ENCODE measurements around the gene LAMTOR3. TPM values are rescaled to one million over a fixed set of nuclear protein-coding genes. Genes with fewer than 3 reads are reported as not detected.

LAMTOR3 gene
- total and polyA plus RNA-seq, 10 of the 15 experiments (the other 5 are each of a cell fraction or from before 2014, with no cell fraction given), result 30.1 to 120 (median 65.5) TPM

GRCh38 chr4:99848591-99849001 is 45.6 kb downstream of the LAMTOR3 start:
- peak overlapping the region; percentile 94 for H3K27ac ChIP-seq (ENCODE audit: control insufficient read depth, insufficient read depth)
- peaks cover 6% of the 10 kb centered on the region for H3K79me2 ChIP-seq (ENCODE audit: control insufficient read depth, insufficient read depth, low read length)
- intact Hi-C loops (cut with micrococcal nuclease; ENCODE audit: unreplicated experiment), result loop anchor here (1.0 kb wide), 1 partner anchor 285 kb away; no protein-coding TSS in a partner anchor
- 1% methylated on average over 4 of the region's 4 CpGs for WGBS (ENCODE audit: insufficient coverage, insufficient replicate concordance, low lambda C conversion rate, missing lambda C conversion rate)
- ChIA-PET POLR2A (interaction anchor here (0.7 to 3.3 kb wide), 4 partner anchors 18 to 287 kb away, joined by 3 to 29 read pairs (median 10); partner anchors contain the start of gene DAPP1), SMC1A (ENCODE audit: uncharacterized antibody, unreplicated experiment) (interaction anchor here (3.4 to 5.6 kb wide), 3 partner anchors 20 to 31 kb away, joined by 41 to 68 read pairs (median 43); partner anchors contain the start of gene DAPP1), RAD21 (ENCODE audit: unreplicated experiment) (interaction anchor here (1.8 to 4.0 kb wide), 4 partner anchors 28 to 39 kb away, joined by 9 to 45 read pairs (median 28); partner anchors contain the start of gene DAPP1), CTCF (interaction anchor here (2.1 to 3.1 kb wide), 2 partner anchors 31 to 37 kb away, joined by 19 to 22 read pairs; partner anchors contain the start of gene DAPP1)
- DNase-seq (ENCODE audit: low read depth, low spot score) (peak; percentile 68), ATAC-seq (peak; percentile 56), FAIRE-seq (peak; percentile 66)
- H3K9ac ChIP-seq (ENCODE audit: control insufficient read depth, insufficient read depth, low read length), result no peak overlapping the region
- H3K36me3 ChIP-seq (ENCODE audit: control insufficient read depth in 2 of 2, insufficient read depth in 2 of 2, low read length in 1 of 2), result peaks cover 1 to 15% of the 10 kb centered on the region in 2 experiments; a peak in 2 of 4 replicates
- no peak overlapping the region for H2AFZ ChIP-seq (ENCODE audit: control insufficient read depth, low read depth, low read length)
- no peaks in the 10 kb centered on the region for H3K9me3 ChIP-seq (replicated peaks; ENCODE audit: control insufficient read depth, insufficient read depth, low read length)
- H3K4me2 ChIP-seq (ENCODE audit: control insufficient read depth, insufficient read depth), result peak overlapping the region; percentile 81
- peaks cover 69% of the 10 kb centered on the region for H3K4me1 ChIP-seq (ENCODE audit: control insufficient read depth, insufficient read depth, low read length)
- no TSS peak for BruUV-seq (replicated peaks)
- peak overlapping the region; percentile 48; the same call in 1 of the 2 replicates for H3K4me3 ChIP-seq
- H4K20me1 ChIP-seq (ENCODE audit: control insufficient read depth, insufficient read depth), result no peaks in the 10 kb centered on the region
- H3K27me3 ChIP-seq (replicated peaks in 1 of 2; ENCODE audit: control insufficient read depth in 2 of 2, insufficient read depth in 2 of 2, low read length in 1 of 2), result no peaks in the 10 kb centered on the region
- in situ Hi-C loops (cut with MboI), result loop anchor here (25.0 kb wide), 1 partner anchor 1164 kb away; no protein-coding TSS in a partner anchor
- TF ChIP-seq NRF1 (conservative IDR thresholded peaks at IDR 0.05; ENCODE audit: low read depth, low read length) (no peak), RUNX3 (IDR thresholded peaks at IDR 0.05; ENCODE audit: low read length) (peak; percentile 74), IKZF2 (IDR thresholded peaks at IDR 0.05) (peak in 1 of 2 experiments; percentile 68; a peak in 3 of 4 replicates), SMC3 (IDR thresholded peaks at IDR 0.05; ENCODE audit: borderline replicate concordance, low read length) (no peak), EZH2 (IDR thresholded peaks at IDR 0.05; ENCODE audit: borderline replicate concordance, control insufficient read depth, low read depth, low read length) (no peak), RBBP5 (conservative IDR thresholded peaks at IDR 0.05) (no peak), PAX5 (IDR thresholded peaks at IDR 0.05; ENCODE audit: borderline replicate concordance, low read depth, low read length) (no peak), USF2 (IDR thresholded peaks at IDR 0.05; ENCODE audit: borderline replicate concordance, low read depth, low read length) (no peak), MEF2B (IDR thresholded peaks at IDR 0.05; ENCODE audit: partially characterized antibody, poor library complexity, severe bottlenecking) (peak; percentile 59), ELK1 (IDR thresholded peaks at IDR 0.05; ENCODE audit: low read depth, low read length) (no peak), CREM (IDR thresholded peaks at IDR 0.05; ENCODE audit: low read depth) (no peak), KDM1A (IDR thresholded peaks at IDR 0.05; ENCODE audit: borderline replicate concordance) (no peak), STAT3 (IDR thresholded peaks at IDR 0.05; ENCODE audit: low read depth, low read length) (no peak)
- TF ChIP-seq, protein P1, sequence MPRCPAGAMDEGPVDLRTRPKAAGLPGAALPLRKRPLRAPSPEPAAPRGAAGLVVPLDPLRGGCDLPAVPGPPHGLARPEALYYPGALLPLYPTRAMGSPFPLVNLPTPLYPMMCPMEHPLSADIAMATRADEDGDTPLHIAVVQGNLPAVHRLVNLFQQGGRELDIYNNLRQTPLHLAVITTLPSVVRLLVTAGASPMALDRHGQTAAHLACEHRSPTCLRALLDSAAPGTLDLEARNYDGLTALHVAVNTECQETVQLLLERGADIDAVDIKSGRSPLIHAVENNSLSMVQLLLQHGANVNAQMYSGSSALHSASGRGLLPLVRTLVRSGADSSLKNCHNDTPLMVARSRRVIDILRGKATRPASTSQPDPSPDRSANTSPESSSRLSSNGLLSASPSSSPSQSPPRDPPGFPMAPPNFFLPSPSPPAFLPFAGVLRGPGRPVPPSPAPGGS (IDR thresholded peaks at IDR 0.05; ENCODE audit: borderline replicate concordance, insufficient read depth, low read depth, low read length, poor library complexity, severe bottlenecking), result no peak
- TF ChIP-seq, protein P2, sequence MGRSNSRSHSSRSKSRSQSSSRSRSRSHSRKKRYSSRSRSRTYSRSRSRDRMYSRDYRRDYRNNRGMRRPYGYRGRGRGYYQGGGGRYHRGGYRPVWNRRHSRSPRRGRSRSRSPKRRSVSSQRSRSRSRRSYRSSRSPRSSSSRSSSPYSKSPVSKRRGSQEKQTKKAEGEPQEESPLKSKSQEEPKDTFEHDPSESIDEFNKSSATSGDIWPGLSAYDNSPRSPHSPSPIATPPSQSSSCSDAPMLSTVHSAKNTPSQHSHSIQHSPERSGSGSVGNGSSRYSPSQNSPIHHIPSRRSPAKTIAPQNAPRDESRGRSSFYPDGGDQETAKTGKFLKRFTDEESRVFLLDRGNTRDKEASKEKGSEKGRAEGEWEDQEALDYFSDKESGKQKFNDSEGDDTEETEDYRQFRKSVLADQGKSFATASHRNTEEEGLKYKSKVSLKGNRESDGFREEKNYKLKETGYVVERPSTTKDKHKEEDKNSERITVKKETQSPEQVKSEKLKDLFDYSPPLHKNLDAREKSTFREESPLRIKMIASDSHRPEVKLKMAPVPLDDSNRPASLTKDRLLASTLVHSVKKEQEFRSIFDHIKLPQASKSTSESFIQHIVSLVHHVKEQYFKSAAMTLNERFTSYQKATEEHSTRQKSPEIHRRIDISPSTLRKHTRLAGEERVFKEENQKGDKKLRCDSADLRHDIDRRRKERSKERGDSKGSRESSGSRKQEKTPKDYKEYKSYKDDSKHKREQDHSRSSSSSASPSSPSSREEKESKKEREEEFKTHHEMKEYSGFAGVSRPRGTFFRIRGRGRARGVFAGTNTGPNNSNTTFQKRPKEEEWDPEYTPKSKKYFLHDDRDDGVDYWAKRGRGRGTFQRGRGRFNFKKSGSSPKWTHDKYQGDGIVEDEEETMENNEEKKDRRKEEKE (IDR thresholded peaks at IDR 0.05), result no peak
- TF ChIP-seq, protein P3, sequence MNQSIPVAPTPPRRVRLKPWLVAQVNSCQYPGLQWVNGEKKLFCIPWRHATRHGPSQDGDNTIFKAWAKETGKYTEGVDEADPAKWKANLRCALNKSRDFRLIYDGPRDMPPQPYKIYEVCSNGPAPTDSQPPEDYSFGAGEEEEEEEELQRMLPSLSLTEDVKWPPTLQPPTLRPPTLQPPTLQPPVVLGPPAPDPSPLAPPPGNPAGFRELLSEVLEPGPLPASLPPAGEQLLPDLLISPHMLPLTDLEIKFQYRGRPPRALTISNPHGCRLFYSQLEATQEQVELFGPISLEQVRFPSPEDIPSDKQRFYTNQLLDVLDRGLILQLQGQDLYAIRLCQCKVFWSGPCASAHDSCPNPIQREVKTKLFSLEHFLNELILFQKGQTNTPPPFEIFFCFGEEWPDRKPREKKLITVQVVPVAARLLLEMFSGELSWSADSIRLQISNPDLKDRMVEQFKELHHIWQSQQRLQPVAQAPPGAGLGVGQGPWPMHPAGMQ (IDR thresholded peaks at IDR 0.05; ENCODE audit: borderline replicate concordance), result no peak

All from GM12878 (cell line).